Measurements from ENCODE around the gene DIP2A. TPM values are rescaled to one million over a fixed set of nuclear protein-coding genes. Genes with fewer than 3 reads are reported as not detected.

The DIP2A gene
- total and polyA plus RNA-seq, 3 donors from 2014 or later = 42.5 to 104 (median 94.3) TPM

- Histone ChIP-seq H3K4me1 (no peaks in the 10 kb centered on the region), H3K9me3 (no peaks in the 10 kb centered on the region), H3K27me3 (no peaks in the 10 kb centered on the region), H3K4me3 (no peak overlapping the region), H3K36me3 (ENCODE audit: low read depth, missing control alignments) (no peaks in the 10 kb centered on the region), H3K27ac (no peak overlapping the region)
- intact Hi-C loops (cut with DNase I; ENCODE audit: low total_unique reads) = no loop called here
- TF ChIP-seq, protein P1, sequence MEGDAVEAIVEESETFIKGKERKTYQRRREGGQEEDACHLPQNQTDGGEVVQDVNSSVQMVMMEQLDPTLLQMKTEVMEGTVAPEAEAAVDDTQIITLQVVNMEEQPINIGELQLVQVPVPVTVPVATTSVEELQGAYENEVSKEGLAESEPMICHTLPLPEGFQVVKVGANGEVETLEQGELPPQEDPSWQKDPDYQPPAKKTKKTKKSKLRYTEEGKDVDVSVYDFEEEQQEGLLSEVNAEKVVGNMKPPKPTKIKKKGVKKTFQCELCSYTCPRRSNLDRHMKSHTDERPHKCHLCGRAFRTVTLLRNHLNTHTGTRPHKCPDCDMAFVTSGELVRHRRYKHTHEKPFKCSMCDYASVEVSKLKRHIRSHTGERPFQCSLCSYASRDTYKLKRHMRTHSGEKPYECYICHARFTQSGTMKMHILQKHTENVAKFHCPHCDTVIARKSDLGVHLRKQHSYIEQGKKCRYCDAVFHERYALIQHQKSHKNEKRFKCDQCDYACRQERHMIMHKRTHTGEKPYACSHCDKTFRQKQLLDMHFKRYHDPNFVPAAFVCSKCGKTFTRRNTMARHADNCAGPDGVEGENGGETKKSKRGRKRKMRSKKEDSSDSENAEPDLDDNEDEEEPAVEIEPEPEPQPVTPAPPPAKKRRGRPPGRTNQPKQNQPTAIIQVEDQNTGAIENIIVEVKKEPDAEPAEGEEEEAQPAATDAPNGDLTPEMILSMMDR (IDR thresholded peaks at IDR 0.05) = no peak
- no peak for TF ChIP-seq POLR2A (IDR thresholded peaks at IDR 0.05)
- no peak for DNase-seq
- 94 to 100% methylated on average over 6 to 20 of the region's 20 CpGs for WGBS, 2 donors
These were observed 42.1 kb upstream of the DIP2A start for GRCh38 chr21:46416551-46416950.

- TF ChIP-seq, protein P1 (IDR thresholded peaks at IDR 0.05) = no peak
- TF ChIP-seq POLR2A (IDR thresholded peaks at IDR 0.05) = no peak
- intact Hi-C loops (cut with DNase I; ENCODE audit: low total_unique reads) = no loop called here
- Histone ChIP-seq H3K27me3 (no peaks in the 10 kb centered on the region), H3K27ac (no peak overlapping the region), H3K9me3 (no peaks in the 10 kb centered on the region), H3K36me3 (ENCODE audit: low read depth, missing control alignments) (no peaks in the 10 kb centered on the region), H3K4me1 (no peaks in the 10 kb centered on the region), H3K4me3 (no peak overlapping the region)
- DNase-seq = no peak
- 91 to 96% methylated on average over 19 to 25 of the region's 25 CpGs for WGBS, 2 donors
These were observed 40.3 kb upstream of the DIP2A start for GRCh38 chr21:46418265-46418946.

DNA sequence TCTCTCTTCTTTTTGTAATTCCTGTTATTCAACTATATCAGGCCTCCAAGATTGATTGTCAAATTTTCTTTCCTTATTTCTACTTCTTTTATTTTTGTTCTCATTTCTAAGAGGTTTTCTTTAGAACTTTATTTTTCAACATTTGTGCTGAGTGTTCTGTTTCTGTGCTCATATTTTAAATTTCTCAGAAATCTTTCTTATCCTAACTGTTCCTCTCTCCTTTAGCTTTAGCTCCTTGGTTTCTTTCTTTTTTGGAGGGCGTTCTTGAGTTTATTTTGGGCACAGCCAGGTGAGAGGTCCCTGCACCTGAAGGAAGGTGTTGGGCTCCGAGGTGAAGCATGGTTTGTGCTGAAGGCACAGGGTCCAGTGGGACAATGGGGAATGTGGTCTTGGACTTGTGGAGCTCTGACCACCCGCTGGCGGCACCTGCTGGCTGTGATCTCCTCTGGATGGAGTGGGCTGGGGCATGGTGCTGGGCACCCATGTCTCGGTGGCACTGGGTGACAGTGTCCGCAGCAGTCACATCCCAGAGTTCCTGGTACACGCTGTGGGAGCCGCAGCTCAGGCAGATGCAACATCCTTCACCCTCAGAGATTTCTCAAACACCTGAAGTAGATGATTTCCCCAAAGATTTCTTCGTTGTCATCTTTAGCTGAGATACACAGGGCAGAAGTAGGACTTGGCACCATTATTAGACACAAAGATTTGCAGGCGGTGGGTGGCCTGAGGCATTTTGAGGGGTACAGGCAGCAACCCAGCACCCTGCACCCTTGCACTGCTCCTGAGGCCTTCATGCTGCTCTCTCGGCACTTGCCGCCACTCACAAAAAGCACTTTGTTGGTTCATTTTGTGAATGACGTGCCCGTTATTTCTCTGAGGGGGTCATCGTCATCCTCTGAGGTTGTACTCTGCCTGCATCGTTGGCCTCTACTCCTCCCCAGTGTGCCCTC, 38.2 kb upstream of the DIP2A start:
- no peaks in the 10 kb centered on the region for H3K36me3 ChIP-seq (ENCODE audit: low read depth, missing control alignments)
- WGBS, 2 donors = 93 to 94% methylated on average over 12 to 16 of the region's 16 CpGs

DNA sequence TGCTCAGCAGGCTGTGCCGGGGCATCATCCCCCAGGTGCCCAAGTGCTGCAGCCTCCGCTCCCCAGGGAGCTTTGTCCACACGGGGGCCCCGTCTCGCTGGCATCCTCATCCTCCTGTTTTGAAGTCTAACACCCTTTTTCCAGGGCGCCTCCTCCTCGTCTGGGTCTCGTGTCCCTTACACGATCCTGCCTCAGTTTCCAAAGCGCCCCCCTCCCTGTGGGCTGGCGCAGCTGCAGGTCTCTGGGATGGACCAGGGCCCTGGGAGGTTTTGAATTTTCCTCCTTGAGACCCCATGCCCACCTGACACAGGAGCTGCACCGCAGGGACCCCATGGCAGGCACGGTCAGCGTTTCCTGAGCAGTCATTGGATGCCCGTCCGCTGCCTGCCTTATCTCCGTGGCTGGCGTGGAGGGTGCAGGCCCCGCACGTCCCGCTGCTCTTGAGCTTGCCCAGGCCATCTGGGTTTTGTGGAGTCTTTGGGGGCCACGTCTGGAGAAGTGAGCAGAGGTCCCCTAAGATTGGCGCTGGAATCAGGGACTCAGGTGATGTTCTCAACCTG, 37.4 kb upstream of the DIP2A start:
- H3K4me3 ChIP-seq = no peak overlapping the region
- no peaks in the 10 kb centered on the region for H3K36me3 ChIP-seq (ENCODE audit: low read depth, missing control alignments)
- TF ChIP-seq, protein P1 (IDR thresholded peaks at IDR 0.05) = no peak
- TF ChIP-seq POLR2A (IDR thresholded peaks at IDR 0.05) = no peak
- WGBS, 2 donors = 92% methylated on average over 22 to 23 of the region's 23 CpGs
- H3K27ac ChIP-seq = no peak overlapping the region
- H3K9me3 ChIP-seq = no peaks in the 10 kb centered on the region
- no peaks in the 10 kb centered on the region for H3K4me1 ChIP-seq
- DNase-seq = no peak
- H3K27me3 ChIP-seq = no peaks in the 10 kb centered on the region
- intact Hi-C loops (cut with DNase I; ENCODE audit: low total_unique reads) = no loop called here

More for the DNA sequence above, 38.2 kb upstream of the DIP2A start:
- Histone ChIP-seq H3K9me3 (no peaks in the 10 kb centered on the region), H3K27me3 (no peaks in the 10 kb centered on the region), H3K4me1 (no peaks in the 10 kb centered on the region), H3K27ac (no peak overlapping the region), H3K4me3 (no peak overlapping the region)
- no peak for DNase-seq
- intact Hi-C loops (cut with DNase I; ENCODE audit: low total_unique reads) = no loop called here
- TF ChIP-seq, protein P1 (IDR thresholded peaks at IDR 0.05) = no peak
- TF ChIP-seq POLR2A (IDR thresholded peaks at IDR 0.05) = no peak
